ENCODE measurements around the gene ATAD5. TPM values are rescaled to one million over a fixed set of nuclear protein-coding genes. Genes with fewer than 3 reads are reported as not detected.

ATAD5 gene
- total RNA-seq, 1 experiment from 2014 or later, result 4.2 TPM

DNA sequence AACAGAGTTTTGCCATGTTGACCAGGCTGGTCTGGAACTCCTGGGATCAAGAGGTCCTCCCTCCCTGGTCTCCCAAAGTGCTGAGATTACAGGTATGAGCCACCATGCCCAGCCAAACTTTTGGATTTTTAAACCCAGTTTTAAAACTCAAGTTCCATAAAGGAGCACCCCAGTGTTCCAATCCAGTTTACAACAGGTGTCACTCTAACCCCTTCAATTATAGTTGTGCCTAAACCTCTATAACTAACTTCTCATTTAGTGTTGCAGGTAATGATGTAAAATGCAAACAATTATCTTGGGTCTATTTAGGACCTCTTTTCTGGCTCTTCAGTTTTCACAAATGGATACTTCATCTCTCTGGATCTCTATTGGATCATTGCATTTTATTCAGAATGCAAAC is 82.2 kb downstream of the ATAD5 start:
- POLR2A ChIA-PET (ENCODE audit: unreplicated experiment), result no interaction called here
- H2AFZ ChIP-seq (ENCODE audit: low read length), result no peak overlapping the region
- no peaks in the 10 kb centered on the region for H3K4me1 ChIP-seq (ENCODE audit: insufficient read depth, low read length)
- no peaks in the 10 kb centered on the region for H3K36me3 ChIP-seq (ENCODE audit: low read depth, low read length)
- intact Hi-C loops (cut with micrococcal nuclease), result no loop called here
- H3K9me2 ChIP-seq (replicated peaks; ENCODE audit: low read length), result no peaks in the 10 kb centered on the region
- TF ChIP-seq EZH2 (IDR thresholded peaks at IDR 0.05; ENCODE audit: low read length, unreplicated experiment), result no peak
- TF ChIP-seq EZH2phosphoT487 (IDR thresholded peaks at IDR 0.05; ENCODE audit: borderline replicate concordance, low read length), result no peak
- TF ChIP-seq, protein P1, sequence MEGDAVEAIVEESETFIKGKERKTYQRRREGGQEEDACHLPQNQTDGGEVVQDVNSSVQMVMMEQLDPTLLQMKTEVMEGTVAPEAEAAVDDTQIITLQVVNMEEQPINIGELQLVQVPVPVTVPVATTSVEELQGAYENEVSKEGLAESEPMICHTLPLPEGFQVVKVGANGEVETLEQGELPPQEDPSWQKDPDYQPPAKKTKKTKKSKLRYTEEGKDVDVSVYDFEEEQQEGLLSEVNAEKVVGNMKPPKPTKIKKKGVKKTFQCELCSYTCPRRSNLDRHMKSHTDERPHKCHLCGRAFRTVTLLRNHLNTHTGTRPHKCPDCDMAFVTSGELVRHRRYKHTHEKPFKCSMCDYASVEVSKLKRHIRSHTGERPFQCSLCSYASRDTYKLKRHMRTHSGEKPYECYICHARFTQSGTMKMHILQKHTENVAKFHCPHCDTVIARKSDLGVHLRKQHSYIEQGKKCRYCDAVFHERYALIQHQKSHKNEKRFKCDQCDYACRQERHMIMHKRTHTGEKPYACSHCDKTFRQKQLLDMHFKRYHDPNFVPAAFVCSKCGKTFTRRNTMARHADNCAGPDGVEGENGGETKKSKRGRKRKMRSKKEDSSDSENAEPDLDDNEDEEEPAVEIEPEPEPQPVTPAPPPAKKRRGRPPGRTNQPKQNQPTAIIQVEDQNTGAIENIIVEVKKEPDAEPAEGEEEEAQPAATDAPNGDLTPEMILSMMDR (conservative IDR thresholded peaks at IDR 0.05; ENCODE audit: low read depth, low read length), result no peak
- H3K4me3 ChIP-seq (ENCODE audit: low read length), result no peak overlapping the region
- CTCF ChIA-PET, result no interaction called here
- no peaks in the 10 kb centered on the region for H3K27me3 ChIP-seq (ENCODE audit: low read length)
- no peak overlapping the region for H3K27ac ChIP-seq (ENCODE audit: low read length)
- ATAC-seq (no peak), DNase-seq (no peak)
- no peaks in the 10 kb centered on the region for H3K9me3 ChIP-seq (ENCODE audit: low read length)
- H3K79me2 ChIP-seq (ENCODE audit: low read length), result no peaks in the 10 kb centered on the region
- H3K9ac ChIP-seq (ENCODE audit: low read length), result no peak overlapping the region
- H3K4me2 ChIP-seq (ENCODE audit: low read length), result no peak overlapping the region
- no peaks in the 10 kb centered on the region for H3F3A ChIP-seq (ENCODE audit: low read length, unreplicated experiment)
- no peaks in the 10 kb centered on the region for H4K20me1 ChIP-seq (ENCODE audit: low read length)
- BruUV-seq (replicated peaks), result no TSS peak

DNA sequence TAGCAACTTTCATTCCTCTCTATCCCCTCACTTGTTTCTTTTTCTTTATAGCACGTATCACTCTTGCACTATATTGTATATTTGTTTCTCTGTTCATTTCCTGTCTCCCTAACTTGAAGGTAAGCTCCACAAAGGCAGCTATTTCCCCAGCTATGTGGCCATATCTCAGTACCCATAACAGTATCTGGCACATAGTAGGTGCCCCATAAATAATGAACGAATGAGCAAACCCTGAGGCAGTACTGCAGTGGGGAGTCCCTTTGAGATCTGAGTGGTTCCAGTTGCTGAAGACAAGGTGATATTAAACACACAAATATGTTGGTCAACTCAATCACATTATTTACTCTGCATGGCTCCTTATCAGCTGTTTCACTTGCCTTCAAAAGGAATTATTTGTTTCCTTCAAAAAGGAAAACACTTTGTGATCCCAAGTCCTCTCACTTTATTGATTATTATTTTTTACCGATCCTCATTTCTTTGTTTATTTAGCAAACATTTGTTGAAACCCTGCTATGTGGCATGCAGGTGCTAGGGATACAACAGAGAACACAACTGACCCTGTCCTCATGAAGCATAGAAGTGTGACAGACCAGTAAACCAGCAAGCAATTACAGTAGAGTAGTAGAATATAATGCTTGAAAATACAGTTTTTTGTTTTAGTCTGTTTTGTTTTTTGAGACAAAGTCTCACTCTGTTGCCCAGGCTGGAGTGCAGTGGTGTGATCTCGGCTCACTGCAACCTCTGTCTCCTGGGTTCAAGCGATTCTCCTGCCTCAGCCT is 84.3 kb downstream of the ATAD5 start:
- CTCF ChIA-PET, result no interaction called here
- DNase-seq (no peak), ATAC-seq (no peak)
- Histone ChIP-seq H3K79me2 (ENCODE audit: low read length) (no peaks in the 10 kb centered on the region), H3K4me1 (ENCODE audit: insufficient read depth, low read length) (0 out of 2 replicates have a peak, but pooled peaks cover under 1% of the 10 kb centered on the region), H4K20me1 (ENCODE audit: low read length) (no peaks in the 10 kb centered on the region), H3K9ac (ENCODE audit: low read length) (no peak overlapping the region), H3K9me2 (replicated peaks; ENCODE audit: low read length) (no peaks in the 10 kb centered on the region), H3K36me3 (ENCODE audit: low read depth, low read length) (no peaks in the 10 kb centered on the region), H2AFZ (ENCODE audit: low read length) (no peak overlapping the region), H3K27me3 (ENCODE audit: low read length) (no peaks in the 10 kb centered on the region), H3F3A (ENCODE audit: low read length, unreplicated experiment) (no peaks in the 10 kb centered on the region), H3K4me2 (ENCODE audit: low read length) (no peak overlapping the region), H3K9me3 (ENCODE audit: low read length) (no peaks in the 10 kb centered on the region), H3K4me3 (ENCODE audit: low read length) (no peak overlapping the region), H3K27ac (ENCODE audit: low read length) (no peak overlapping the region)
- intact Hi-C loops (cut with micrococcal nuclease), result no loop called here
- no TSS peak for BruUV-seq (replicated peaks)
- POLR2A ChIA-PET (ENCODE audit: unreplicated experiment), result no interaction called here
- TF ChIP-seq EZH2phosphoT487 (IDR thresholded peaks at IDR 0.05; ENCODE audit: borderline replicate concordance, low read length), result no peak
- TF ChIP-seq, protein P1 (conservative IDR thresholded peaks at IDR 0.05; ENCODE audit: low read depth, low read length), result no peak
- no peak for TF ChIP-seq EZH2 (IDR thresholded peaks at IDR 0.05; ENCODE audit: low read length, unreplicated experiment)

DNA sequence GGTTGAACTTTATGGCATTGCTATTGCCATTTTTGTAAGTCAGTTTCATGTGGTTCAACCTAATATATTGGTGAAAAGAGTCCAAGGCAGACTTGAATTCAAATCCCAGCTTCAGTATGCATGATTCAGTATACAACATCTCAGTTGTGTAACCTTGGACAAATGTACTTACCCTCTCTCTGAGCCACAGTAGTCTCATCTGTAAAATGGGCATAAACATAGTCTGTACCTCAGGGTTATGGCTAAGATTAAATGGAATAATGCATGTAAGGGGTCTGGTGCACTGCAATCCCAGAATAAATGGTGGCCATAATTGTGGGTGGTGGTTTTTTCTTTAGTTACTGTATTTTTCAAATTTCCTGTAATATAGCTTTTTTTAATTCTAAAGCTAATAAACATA is 85.3 kb downstream of the ATAD5 start:
- Histone ChIP-seq H3K4me2 (ENCODE audit: low read length) (no peak overlapping the region), H3K4me1 (ENCODE audit: insufficient read depth, low read length) (0 out of 2 replicates have a peak, but pooled peaks cover 6% of the 10 kb centered on the region), H3K4me3 (ENCODE audit: low read length) (no peak overlapping the region), H3K36me3 (ENCODE audit: low read depth, low read length) (no peaks in the 10 kb centered on the region), H3K79me2 (ENCODE audit: low read length) (no peaks in the 10 kb centered on the region), H2AFZ (ENCODE audit: low read length) (no peak overlapping the region), H3K9ac (ENCODE audit: low read length) (no peak overlapping the region), H3K27me3 (ENCODE audit: low read length) (no peaks in the 10 kb centered on the region), H3K9me3 (ENCODE audit: low read length) (no peaks in the 10 kb centered on the region), H3K27ac (ENCODE audit: low read length) (no peak overlapping the region), H3F3A (ENCODE audit: low read length, unreplicated experiment) (no peaks in the 10 kb centered on the region), H3K9me2 (replicated peaks; ENCODE audit: low read length) (no peaks in the 10 kb centered on the region), H4K20me1 (ENCODE audit: low read length) (no peaks in the 10 kb centered on the region)
- DNase-seq (no peak), ATAC-seq (no peak)
- ChIA-PET CTCF (no interaction called here), POLR2A (ENCODE audit: unreplicated experiment) (no interaction called here)
- intact Hi-C loops (cut with micrococcal nuclease), result no loop called here
- no TSS peak for BruUV-seq (replicated peaks)
- TF ChIP-seq, protein P1 (conservative IDR thresholded peaks at IDR 0.05; ENCODE audit: low read depth, low read length), result no peak
- TF ChIP-seq EZH2phosphoT487 (IDR thresholded peaks at IDR 0.05; ENCODE audit: borderline replicate concordance, low read length) (no peak), EZH2 (IDR thresholded peaks at IDR 0.05; ENCODE audit: low read length, unreplicated experiment) (no peak)
